Stimulated activated naive CD4-positive, alpha-beta T cell treated with Interleukin-2 at 50 U/mL for 16 hours (primary cell): ENCODE data around the gene TMEM119.
A peak's percentile ranks its signal among the peaks of the same experiment; 100 is the strongest.
"Not testable (repeated sequence)": the region's sequence is repeated elsewhere in the genome, so short reads cannot be mapped to it uniquely, and the experiment has no call there.

Experiments
- DNase-seq: peaks from one replicate; lab custom pipeline; 2025; lab: John Stamatoyannopoulos, UW

Gene TMEM119

DNA sequence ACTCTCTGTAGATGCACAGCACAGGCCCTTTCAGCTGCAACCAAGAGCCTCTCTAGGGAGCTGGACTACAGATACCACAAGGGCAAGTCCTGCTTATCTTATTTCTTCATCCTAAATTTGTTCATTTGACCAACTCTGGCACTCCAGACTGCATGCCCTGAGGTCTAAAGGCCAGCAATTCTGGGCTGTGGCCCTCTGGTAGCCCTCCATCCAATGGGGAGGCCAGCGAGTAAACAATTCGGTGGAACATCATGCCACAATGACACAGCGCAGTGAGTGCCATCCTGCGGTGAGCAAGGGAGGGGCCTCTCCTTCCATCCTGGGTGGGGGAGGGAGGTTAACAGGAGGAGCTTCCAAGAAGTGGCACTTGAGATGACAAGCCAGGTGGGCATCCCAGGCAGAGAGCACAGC is 36.5 kb upstream of the TMEM119 start:
- DNase-seq: peak; percentile 36

DNA sequence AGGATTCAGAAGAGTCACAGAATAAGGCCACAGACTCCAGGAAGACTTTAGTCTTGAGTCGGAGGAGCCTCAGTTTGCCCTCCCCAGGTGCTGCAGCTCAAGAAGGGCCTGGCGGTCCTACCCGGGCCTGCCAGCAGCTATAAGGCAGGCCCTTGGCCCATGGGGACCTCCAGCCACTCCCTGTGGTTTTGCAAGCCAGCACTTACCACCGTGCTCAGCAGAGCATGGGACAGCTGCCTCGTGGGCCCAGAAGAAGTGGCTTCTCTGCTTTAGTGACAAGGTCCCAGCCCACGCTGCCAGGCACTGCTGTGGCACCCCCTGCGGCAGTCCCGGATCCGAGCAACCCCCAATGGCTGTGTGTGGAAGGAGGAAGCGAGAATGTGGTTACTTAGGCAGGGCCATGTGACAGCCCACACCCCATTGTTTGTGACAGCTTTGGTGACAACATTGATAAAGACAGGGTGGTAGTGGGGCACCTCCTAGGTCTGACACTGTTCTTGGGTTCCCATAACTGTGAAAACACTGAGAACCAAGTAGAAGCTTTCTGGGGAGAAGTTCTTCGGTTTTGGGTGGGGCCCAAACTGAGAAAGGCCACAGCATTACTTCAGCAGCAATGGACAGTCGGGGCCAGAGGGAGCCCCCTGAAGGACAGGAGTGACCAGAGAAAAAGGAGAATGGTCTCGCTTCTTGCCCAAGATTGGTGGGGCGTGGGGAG is 35.8 kb upstream of the TMEM119 start, which contains the start of gene SELPLG:
Gene SELPLG, minus strand, starts transcription at position 361 of the 715 bp plus-strand sequence. CDS start 9,587 bp downstream, outside the sequence.
- peak; percentile 83 for DNase-seq

DNA sequence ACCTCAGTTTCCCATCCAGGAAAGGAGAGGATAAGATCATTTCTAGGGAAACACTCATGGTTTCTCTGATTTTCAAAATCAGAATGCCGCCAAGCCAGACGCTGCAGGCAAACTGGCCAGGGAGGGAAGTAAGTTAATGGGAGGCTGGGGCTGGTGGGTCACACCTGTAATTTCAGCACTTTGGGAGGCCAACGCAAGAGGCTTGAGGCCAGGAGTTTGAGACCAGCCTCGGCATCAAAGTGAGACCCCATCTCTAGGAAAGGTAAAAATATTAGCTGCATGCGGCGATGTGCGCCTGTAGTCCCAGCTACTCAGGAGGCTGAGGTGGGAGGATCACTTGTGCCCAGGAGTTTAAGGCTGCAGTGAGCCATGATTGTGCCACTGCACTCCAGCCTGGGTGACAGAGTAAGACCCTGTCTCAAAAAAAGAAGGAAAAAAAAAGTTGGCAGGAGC is 35.2 kb upstream of the TMEM119 start:
- no peak for DNase-seq

DNA sequence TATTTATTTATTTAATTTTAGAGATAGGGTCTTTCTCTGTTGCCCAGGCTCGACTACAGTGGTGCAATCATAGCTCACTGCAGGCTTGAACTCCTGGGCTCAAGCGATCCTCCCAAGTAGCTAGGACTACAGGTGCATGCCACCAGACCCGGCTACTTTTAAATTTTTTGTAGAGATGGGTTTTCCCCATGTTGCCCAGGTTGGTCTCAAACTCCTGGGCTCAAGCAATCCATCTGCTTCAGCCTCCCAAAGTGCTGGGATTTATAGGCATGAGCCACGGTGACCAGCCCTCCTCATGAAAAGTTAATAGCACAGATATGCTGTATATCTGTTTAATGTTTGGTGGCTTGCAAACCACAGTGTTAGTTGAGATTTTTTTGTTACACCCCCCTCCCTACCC is 33.4 kb upstream of the TMEM119 start:
- not testable (repeated sequence) for DNase-seq

DNA sequence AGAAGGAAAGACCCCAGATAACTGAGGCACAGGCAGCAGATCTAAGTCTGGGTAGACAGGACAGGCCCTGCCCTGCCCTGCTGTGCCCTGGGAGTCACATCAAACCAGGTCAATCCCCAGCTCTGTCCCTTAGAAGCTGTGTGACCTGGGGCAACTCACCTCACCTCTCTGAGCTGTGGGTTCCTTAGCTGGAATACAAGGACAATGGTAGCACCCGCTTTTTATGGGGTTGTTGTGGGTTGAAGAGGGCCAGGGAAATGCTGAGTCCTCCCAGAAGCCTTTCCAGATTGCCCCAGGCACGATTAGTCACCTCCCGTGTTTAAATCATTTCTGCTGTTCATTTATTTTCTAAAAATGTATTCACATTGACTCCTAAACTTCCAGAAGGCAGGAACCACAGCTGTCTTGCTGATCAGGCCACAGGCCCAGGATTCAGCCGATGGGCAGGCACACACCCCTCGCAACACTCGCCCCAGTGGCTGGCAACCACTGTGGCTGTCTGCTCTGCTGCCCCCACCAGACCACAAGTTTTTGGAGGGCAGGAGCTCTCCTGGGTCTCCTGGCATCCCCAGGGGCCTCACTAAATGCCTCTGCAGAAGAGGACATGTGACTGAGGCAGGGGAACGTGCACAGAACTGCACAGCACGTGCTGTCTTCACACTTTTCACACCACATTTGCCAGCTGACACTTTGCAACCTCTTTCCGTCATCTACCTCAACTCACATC is 32.8 kb upstream of the TMEM119 start:
- no peak for DNase-seq

DNA sequence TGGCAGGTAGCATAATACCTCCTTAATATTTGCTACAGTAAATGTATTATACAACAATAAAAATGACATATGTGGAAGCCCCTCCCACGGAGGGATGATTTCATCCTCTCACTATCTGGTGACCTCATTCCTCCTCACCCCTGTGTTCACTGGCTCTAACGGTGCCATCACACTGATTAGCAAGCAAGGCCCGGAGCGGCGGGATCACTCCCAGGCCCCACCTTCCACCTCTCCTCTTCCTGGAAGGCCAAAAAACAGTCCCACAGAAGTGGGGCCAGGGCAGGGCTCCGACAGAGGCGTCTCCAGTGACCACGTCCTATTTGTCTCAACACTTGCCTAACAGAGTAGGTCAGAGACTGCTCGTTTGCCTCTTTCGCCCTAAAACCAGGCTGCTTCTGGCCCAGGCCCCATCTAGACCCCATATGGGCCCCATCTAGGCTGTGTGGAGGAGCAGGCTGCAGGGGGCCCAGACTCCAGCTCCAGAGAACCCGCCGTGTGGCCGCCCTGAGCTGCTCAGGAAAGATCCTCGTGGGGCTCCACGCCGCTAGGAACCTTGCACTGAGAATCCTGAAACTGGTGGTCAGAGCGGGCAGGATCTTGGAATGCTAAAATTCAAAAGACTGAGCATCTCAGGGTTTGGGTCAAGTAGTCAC is 32.1 kb upstream of the TMEM119 start:
- peak; percentile 55 for DNase-seq

DNA sequence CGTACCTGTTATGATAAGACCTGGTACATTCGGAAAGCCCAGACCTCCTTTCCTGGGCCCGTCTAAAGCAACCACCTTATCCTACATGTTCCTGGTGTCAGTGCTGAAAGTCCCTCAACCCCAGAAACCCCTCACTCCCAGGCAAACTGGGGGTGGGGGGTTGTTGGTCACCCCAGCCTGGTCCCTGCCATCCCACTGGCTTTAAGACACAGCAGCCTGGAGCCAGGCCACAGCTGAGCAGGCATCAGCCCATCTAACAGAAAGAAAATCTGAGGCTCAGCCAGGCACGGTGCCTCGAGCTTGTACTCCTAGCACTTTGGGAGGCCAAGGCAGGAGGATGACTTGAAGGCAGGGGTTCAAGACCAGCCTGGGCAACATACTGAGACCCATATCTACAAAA is 31.3 kb upstream of the TMEM119 start:
- no peak for DNase-seq

DNA sequence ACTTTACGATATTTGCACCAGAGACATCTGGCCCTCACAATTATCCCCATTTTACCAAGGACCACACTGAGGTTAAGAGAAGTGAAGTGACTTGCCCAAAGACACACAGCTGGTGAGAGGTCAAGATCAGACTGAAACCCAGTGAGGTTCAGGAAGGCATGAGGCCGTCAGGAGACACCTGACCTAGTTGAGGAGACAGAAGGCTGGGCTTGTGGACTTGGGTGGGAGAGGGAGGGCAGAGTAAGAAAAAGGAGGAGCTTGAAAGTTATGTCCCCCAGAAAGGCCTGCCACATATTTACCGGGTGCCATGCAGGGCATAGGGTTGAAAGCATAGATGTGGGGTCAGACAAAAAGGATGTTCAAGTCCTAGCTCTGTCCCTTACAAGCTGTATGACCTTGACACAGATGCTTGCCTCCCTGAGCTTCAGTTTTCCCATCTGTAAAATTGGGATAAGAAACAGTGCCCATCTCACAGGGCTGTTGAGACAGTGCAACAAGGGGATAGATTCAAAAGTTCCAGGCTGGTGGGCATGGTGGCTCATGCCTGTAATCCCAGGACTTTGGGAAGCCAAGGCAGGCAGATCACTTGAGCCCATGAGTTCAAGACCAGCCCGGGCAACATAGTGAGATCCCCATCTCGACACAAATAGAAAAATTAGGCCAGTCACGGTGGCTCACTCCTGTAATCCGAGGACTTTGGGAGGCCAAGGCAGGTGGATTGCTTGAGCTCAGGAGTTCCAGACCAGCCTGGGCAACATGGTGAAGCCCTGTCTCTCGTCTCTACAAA is 29.4 kb upstream of the TMEM119 start:
- DNase-seq: no peak

DNA sequence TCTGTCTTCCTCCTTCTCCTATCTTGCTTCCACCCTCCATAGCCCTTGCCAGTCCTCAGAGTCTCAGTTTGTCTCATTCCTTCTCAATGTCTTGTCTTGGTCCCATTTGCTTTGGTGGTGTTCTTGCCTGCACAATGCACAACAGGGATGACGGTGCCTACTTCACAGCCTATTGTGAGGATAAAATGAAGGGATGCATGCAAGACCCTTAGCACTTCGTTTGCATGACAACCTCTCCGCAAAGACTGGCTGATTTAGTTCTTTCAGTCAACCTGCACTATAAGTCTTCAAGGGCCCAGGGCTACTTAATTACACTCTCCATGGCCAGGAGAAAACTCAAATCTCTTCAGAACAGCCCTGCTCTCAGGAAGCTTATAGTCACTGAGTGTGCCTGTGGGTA is 27.3 kb upstream of the TMEM119 start:
- no peak for DNase-seq

DNA sequence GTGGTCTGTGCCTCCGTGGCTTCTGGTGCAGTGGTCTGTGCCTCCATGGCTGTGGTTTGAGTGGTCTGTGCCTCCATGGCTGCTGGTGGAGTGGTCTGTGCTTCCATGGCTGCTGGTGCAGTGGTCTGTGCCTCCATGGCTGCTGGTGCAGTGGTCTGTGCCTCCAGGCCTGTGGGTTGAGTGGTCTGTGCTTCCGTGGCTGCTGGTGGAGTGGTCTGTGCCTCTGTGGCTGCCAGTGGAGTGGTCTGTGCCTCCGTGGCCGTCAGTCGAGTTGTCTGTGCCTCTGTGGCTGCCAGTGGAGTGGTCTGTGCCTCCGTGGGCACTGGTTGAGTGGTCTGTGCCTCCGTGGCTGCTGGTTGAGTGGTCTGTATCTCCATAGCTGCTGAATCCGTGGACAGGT is 25.7 kb upstream of the TMEM119 start:
- no peak for DNase-seq

DNA sequence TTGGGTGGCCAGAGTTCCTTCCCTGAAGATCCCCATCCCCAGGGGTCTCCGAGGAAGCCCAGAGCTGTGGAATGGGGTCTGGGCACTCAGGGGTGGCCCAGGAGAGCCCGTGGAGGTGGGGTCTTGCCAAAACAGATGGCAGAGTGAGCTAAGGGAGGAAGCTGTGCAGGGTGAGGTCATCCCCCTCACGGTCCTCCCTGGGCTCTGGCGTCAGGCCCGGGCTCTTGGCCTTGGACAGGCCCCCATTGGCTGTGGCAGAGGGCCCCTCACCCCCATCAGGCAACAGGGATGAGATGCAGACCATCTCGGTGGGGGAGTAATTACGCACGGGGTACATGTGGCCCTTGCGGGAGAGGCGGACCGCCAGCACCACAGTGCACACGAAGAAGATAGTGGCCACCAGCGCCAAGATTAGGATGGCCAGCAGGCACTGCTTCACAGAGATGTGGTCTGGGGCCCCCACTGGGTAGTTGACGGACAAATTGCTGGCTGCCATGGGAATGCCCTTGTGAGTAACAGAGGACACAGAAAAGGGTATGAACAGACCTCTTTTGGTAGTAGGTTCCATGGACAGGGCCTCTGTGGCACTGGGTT is 25.1 kb upstream of the TMEM119 start:
- DNase-seq: no peak

DNA sequence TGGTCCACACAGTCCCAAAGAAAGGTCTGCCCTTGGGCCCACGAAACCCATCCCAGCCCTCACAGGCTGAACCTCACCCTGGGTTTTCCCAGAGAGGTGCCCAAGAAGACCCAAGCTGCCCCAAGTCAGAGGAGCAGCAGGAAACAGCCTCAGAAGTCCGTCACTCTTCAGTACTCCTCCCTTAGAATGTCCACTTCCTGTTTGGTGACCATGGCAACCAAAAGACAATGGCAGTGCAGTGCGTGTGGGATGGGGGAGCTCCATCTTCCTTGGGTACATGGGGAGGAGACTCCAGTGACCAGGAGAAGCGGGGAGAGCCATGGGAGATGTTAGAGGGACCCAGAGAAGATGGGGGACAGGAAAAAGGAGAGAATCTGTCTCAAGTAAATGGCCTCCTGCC is 24.5 kb upstream of the TMEM119 start:
- no peak for DNase-seq

DNA sequence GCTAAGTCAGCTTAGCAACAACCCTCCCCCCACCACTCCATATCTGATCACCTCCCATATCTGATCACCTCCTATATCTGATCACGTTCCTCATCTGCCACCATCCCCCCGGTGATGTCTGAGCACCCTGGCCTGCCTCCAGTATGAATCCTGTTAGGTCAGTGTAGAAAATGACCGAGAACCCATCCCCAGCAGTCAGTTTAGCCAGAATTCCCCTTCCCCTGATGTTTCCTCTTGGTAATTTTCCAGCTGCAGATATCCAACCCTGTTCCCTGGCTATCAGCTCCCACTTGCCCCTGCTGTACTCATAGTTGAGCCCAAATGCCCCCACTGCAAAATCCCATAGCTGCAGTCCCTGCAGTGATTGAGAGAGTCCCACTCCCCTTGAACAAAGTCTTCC is 23.3 kb upstream of the TMEM119 start:
- DNase-seq: no peak

DNA sequence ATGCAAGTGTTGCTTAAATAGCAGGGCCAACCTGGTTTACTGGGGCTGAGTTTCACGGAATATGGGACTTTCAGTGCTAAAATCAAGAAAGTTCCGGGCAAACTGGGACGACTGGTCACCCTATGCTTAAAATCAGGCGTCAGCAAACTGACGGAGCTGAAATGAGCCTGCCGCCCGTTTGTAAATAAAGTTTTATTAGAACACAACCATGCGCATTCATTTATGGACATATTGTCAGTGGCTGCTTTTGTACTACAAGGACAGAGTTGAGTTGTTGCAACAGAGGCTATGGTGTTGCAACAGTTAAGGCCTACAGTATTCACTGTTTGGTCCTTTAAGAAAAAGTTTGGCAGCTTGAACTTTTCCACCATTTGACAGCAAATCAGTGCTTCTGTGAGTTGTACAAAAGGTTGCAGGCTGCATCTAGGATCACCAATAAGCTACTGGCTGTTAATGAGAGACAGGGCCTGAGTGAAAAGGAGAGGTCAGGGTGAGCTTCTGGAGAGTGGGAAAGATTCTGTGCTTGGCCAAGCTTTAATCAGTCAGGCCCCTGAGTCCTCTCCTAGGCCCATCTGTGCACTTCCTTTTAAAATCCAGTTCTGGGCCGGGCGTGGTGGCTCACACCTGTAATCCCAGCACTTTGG is 22.5 kb upstream of the TMEM119 start:
- no peak for DNase-seq

DNA sequence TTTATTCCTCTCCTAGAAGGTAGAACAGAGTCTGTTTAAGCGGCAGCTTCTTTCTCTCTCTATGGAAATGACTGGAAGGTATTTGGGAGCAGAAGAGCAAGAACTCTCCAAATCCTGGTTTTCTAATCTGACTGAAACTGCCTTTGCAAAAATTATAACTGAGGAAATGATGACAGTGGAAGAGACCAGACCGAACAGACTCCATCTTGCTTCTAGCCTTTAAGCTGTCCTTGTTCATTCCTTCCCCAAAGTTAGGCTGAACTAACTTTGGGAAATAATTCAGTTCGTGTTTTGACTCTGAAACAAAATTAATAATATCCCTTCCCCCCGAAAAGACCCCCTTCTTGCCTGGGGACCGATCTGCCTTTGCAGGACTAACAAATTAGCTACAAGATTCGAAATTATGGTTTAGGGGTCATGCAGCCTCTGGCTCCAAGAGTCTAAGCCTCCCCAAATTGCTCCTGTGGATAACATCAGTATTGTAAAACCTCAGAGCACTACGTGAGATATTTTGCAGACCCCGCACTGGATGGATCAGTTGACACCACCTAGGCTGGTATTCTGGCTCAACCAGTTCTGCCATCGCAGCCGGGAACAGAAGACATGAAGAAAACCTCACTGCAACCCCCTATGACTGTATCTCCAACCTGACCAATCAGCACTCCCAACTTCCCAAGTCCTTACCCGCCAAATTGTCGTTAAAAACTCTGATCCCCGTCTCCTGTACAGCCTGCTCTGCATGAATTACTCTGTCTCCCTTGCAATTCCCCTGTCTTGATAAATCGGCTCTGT is 21.7 kb upstream of the TMEM119 start:
- DNase-seq: no peak

DNA sequence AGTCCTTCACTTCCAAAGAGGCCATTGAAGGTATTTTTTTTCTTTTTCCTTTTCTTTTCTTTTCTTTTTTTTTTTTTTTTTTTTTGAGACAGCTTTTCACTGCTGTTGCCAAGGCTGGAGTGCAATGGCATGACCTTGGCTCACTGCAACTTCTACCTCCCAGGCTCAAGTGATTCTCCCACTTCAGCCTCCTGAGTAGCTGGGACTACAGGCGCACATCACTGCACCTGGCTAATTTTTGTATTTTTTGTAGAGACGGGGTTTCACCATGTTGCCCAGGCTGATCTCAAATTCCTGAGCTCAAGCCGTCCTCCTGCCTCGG is 21.0 kb upstream of the TMEM119 start:
- DNase-seq: not testable (repeated sequence)

DNA sequence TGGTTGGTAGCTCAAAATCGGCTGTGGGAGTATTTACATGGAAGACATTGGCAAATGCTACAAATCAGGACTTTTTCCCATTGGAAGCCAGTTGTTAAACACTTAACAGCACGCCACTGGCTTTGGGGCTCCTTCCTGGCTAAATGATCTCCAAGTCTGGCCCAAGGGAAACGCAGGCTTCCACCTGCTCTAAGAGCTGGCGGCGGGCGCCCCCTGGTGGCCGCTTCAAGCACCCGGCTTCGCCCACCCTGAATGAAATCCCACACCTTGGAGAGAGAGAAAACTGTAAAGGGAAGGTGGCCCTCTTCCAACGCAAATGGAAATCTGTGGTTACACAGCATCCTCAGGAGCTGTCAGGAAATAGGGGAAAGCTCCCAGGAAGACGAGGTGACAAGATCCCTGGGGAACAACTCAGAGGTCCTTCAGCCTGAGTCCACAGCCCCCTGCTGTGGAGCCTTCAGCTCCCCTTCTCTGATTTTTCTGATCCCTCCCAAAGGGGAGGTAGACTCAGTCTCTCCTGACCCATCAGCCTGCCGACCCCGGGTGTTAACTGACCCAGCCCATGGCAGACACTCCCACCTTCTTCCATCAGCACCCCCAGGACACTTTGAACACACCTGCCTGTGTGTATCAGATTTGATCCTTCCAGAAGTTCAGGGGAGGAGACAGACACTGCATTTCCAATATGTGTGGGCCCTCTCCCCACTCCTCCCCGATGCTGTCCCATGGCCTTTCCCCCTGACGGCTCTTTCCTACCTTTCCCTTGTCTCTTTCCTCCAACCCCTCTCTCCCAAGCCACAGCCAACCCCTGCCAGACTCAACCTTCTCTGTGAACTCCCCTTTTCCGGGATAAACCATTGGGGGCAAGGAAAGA is 20.4 kb upstream of the TMEM119 start:
- DNase-seq: peak; percentile 67

DNA sequence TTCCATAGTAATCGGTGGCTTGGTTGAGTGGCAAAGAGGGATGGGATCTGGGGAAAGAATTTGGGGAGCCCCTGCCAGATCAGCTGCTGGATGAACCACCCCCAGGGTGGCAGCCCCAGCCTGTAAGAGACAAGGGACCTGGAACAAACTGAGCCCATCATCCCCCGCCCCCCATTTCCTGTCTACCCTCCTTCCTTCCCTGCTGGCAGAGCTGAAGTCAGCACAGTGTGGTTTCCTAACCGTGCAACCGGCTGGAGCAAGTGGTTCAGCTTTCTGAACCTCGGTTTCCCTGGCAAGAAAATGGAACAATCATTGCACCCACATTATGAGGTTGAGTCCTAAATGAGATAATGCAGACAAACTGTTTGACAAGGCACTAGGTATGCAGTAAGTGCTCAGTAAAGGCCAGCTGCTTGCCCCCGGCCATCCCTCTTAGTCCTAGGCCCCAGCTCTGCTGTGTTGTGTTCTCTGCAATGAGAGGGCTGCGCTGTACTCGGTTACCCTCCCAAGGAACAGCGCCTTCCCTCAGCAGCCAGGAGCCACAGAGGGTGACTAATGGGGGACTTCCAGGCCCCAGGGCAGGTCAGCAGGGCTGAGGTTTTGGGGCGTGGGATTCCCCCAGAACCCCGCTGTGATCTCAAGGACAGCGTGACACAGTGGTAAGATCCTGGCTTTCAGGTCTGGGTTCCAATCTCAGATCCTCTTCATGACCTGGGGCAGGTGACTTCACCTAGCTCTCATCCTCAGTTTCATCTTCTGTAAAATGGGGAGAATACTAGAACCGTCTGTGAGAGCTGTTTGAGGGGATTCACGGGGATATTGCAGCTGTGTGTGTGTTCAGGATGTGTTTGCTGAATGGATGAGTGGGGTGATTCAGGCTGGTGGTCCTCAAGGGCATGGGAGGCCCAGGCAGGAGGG is 19.3 kb upstream of the TMEM119 start:
- peak; percentile 88 for DNase-seq
